Neural crest cell (in vitro differentiated cells): ENCODE measurements around the gene EYS. TPM values are rescaled to one million over a fixed set of nuclear protein-coding genes. Genes with fewer than 3 reads are reported as not detected.

Source experiments
- DNase-seq: peaks from one replicate; pipeline ENCODE4 v3.0.0; 2021; ENCODE audit warnings: low read depth, mixed read lengths, low spot score
- H3K27ac Mint-ChIP-seq: one replicate; pipeline ENCODE4 v1.8.0; 2021; ENCODE audit warnings: mild to moderate bottlenecking, mixed read lengths; ENCODE audit not compliant: unreplicated experiment
- H3K27me3 Mint-ChIP-seq: 2 replicates; pipeline ENCODE4 v1.8.0; 2021; ENCODE audit warnings: low read depth, mild to moderate bottlenecking, mixed read lengths
- H3K36me3 Mint-ChIP-seq: 2 replicates; pipeline ENCODE4 v1.8.0; 2021; ENCODE audit warnings: low read depth, mild to moderate bottlenecking, mixed read lengths
- H3K4me1 Mint-ChIP-seq: 2 replicates; pipeline ENCODE4 v1.8.0; 2021; ENCODE audit warnings: mixed read lengths
- H3K4me3 Mint-ChIP-seq: one replicate; pipeline ENCODE4 v1.8.0; 2021; ENCODE audit warnings: mild to moderate bottlenecking, mixed read lengths
- H3K9me3 Mint-ChIP-seq: 2 replicates; pipeline ENCODE4 v1.8.0; 2021; ENCODE audit warnings: mixed read lengths
- CTCF ChIP-seq: fragments of 200-600 bp; sonication (generic); conservative IDR thresholded peaks from 2 replicates; pipeline ENCODE4 v1.5.0; 2021; ENCODE audit warnings: antibody characterized with exemption, mild to moderate bottlenecking
- total RNA-seq: library from RNA; stranded (reverse); gene quantifications from 2 replicates; pipeline ENCODE4 v1.2.1, GENCODE V29; 2021

The EYS gene
- total RNA-seq, 1 donor from 2014 or later, result 0.40 TPM

DNA sequence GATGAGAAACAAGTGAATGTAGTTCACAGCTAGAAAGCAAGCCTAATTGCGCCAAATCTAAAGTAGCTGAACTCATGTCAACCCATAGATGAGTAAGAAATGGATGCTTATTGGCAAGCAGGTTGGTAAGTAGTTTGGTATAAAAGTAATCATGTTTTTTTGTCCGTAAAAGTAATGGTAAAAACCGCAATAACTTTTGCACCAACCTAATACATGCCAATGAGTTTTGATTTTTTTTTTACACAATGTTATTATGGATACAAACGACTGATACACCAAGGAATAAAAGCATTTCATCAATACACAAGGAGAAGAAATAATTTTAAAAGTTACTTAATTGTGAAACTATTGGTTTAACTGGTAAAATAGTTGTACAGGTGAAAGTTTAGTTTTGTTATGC, 977.5 kb downstream of the EYS start:
- no peaks in the 10 kb centered on the region for H3K36me3 Mint-ChIP-seq
- no peak overlapping the region for H3K4me3 Mint-ChIP-seq
- peaks cover 5% of the 10 kb centered on the region for H3K9me3 Mint-ChIP-seq
- no peaks in the 10 kb centered on the region for H3K4me1 Mint-ChIP-seq
- no peak for DNase-seq
- TF ChIP-seq CTCF, result no peak
- no peaks in the 10 kb centered on the region for H3K27me3 Mint-ChIP-seq
- no peak overlapping the region for H3K27ac Mint-ChIP-seq

- no peaks in the 10 kb centered on the region for H3K4me1 Mint-ChIP-seq
- H3K36me3 Mint-ChIP-seq, result no peaks in the 10 kb centered on the region
- no peak for TF ChIP-seq CTCF
- DNase-seq, result no peak
- peaks cover 5% of the 10 kb centered on the region for H3K9me3 Mint-ChIP-seq
- no peaks in the 10 kb centered on the region for H3K27me3 Mint-ChIP-seq
- no peak overlapping the region for H3K4me3 Mint-ChIP-seq
- H3K27ac Mint-ChIP-seq, result no peak overlapping the region
Observed at GRCh38 chr6:64727075-64727474, 980.0 kb downstream of the EYS start.

GRCh38 chr6:64724091-64724490, 982.9 kb downstream of the EYS start:
- no peak for TF ChIP-seq CTCF
- Mint-ChIP-seq H3K4me1 (no peaks in the 10 kb centered on the region), H3K27ac (no peak overlapping the region), H3K36me3 (no peaks in the 10 kb centered on the region), H3K27me3 (no peaks in the 10 kb centered on the region), H3K4me3 (no peak overlapping the region), H3K9me3 (no peaks in the 10 kb centered on the region)
- DNase-seq, result no peak

- no peaks in the 10 kb centered on the region for H3K4me1 Mint-ChIP-seq
- no peak for TF ChIP-seq CTCF
- no peaks in the 10 kb centered on the region for H3K9me3 Mint-ChIP-seq
- H3K36me3 Mint-ChIP-seq, result no peaks in the 10 kb centered on the region
- no peaks in the 10 kb centered on the region for H3K27me3 Mint-ChIP-seq
- H3K4me3 Mint-ChIP-seq, result no peak overlapping the region
- no peak overlapping the region for H3K27ac Mint-ChIP-seq
- no peak for DNase-seq
Observed at GRCh38 chr6:64723327-64724058, 983.5 kb downstream of the EYS start.

DNA sequence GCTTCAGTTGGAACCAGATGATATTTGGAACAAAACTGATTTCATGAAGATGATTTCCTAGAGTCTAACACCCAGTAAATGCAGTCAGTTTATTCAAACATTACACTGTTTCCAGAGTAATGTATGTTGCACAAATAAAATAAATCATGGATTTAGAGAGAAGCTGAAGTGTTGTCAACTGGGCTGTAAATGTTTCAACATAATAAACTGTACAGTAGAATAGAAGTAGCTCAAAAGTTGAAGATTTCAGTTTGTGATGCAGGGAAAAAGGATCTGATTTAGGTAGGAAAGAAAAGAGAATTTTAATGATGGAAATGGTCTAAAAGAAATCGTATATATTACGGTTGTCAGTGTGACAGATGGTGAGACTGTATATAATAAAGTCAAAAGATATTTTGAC, 985.2 kb downstream of the EYS start:
- H3K4me3 Mint-ChIP-seq, result no peak overlapping the region
- H3K36me3 Mint-ChIP-seq, result no peaks in the 10 kb centered on the region
- H3K27ac Mint-ChIP-seq, result no peak overlapping the region
- H3K4me1 Mint-ChIP-seq, result no peaks in the 10 kb centered on the region
- no peak for DNase-seq
- no peaks in the 10 kb centered on the region for H3K9me3 Mint-ChIP-seq
- H3K27me3 Mint-ChIP-seq, result no peaks in the 10 kb centered on the region
- TF ChIP-seq CTCF, result no peak
